Hepatocyte (in vitro differentiated cells): ENCODE results near the gene KNTC1. TPM values are rescaled to one million over a fixed set of nuclear protein-coding genes. Genes with fewer than 3 reads are reported as not detected.

ENCODE experiments used
- DNase-seq: peaks from one replicate; pipeline ENCODE4 v3.0.0-alpha.2; 2016; ENCODE audit warnings: low spot score
- H2AFZ ChIP-seq: fragments of 200-600 bp; sonication (generic); 2 replicates; pipeline ENCODE4 v1.6.0; 2016; ENCODE audit warnings: antibody characterized with exemption, mild to moderate bottlenecking
- H3K27ac ChIP-seq: fragments of 200-600 bp; sonication (generic); 2 replicates; pipeline ENCODE4 v1.5.1; 2016; ENCODE audit warnings: mild to moderate bottlenecking
- H3K27me3 ChIP-seq: fragments of 200-600 bp; sonication (generic); 2 replicates; pipeline ENCODE4 v1.6.1; 2016
- H3K36me3 ChIP-seq: fragments of 200-600 bp; sonication (generic); replicated peaks from 2 replicates; pipeline ENCODE4 v1.5.1; 2016; ENCODE audit warnings: low read depth; ENCODE audit not compliant: insufficient read depth
- H3K4me1 ChIP-seq: fragments of 200-600 bp; sonication (generic); 2 replicates; pipeline ENCODE4 v1.5.1; 2016; ENCODE audit warnings: mild to moderate bottlenecking, moderate library complexity; ENCODE audit not compliant: insufficient read depth
- H3K4me2 ChIP-seq: fragments of 200-600 bp; sonication (generic); 2 replicates; pipeline ENCODE4 v1.6.0; 2016
- H3K4me3 ChIP-seq: fragments of 200-600 bp; sonication (generic); 2 replicates; pipeline ENCODE4 v1.5.1; 2016; ENCODE audit warnings: mild to moderate bottlenecking
- H3K79me2 ChIP-seq: fragments of 200-600 bp; sonication (generic); 2 replicates; pipeline ENCODE4 v1.6.0; 2017; ENCODE audit warnings: mild to moderate bottlenecking
- H3K9me2 ChIP-seq: fragments of 200-600 bp; sonication (generic); replicated peaks from 2 replicates; pipeline ENCODE4 v1.6.0; 2017; ENCODE audit warnings: mild to moderate bottlenecking; ENCODE audit not compliant: insufficient read depth
- H3K9me3 ChIP-seq: fragments of 200-600 bp; sonication (generic); 2 replicates; pipeline ENCODE4 v1.5.1; 2016; ENCODE audit warnings: low read depth, mild to moderate bottlenecking
- H4K20me1 ChIP-seq: fragments of 200-600 bp; sonication (generic); 2 replicates; pipeline ENCODE4 v1.6.0; 2016; ENCODE audit warnings: mild to moderate bottlenecking; ENCODE audit not compliant: insufficient read depth, poor library complexity, severe bottlenecking
- CTCF ChIP-seq: fragments of 200-600 bp; sonication (generic); IDR thresholded peaks from 2 replicates; pipeline ENCODE4 v1.5.1; 2016; ENCODE audit warnings: antibody characterized with exemption, mild to moderate bottlenecking; ENCODE audit not compliant: poor library complexity
- EZH2 ChIP-seq: fragments of 200-600 bp; sonication (generic); IDR thresholded peaks from 2 replicates; pipeline ENCODE4 v1.6.1; 2016; ENCODE audit warnings: antibody characterized with exemption, mild to moderate bottlenecking, borderline replicate concordance
- EZH2phosphoT487 ChIP-seq: fragments of 200-600 bp; sonication (generic); IDR thresholded peaks from one replicate; pipeline ENCODE4 v1.6.1; 2018; ENCODE audit warnings: antibody characterized with exemption, mild to moderate bottlenecking, low read depth, moderate library complexity; ENCODE audit not compliant: unreplicated experiment, severe bottlenecking
- whole genome bisulfite sequencing: methylation state at CpG from one replicate; pipeline ENCODE4 v1.1.6; 2016; ENCODE audit warnings: low lambda C conversion rate; ENCODE audit errors: missing lambda C conversion rate; 5-methylcytosine and 5-hydroxymethylcytosine counted together
- polyA plus RNA-seq: library from polyadenylated mRNA; unstranded; fragments of >200 nt; fragmentation: Nextera tagmentation; extraction: Ambion mirVana; gene quantifications from 2 replicates; pipeline ENCODE4 v1.2.1, GENCODE V29; 2016
- total RNA-seq: library from RNA; depleted of rRNA; stranded (reverse); fragments of >200 nt; gene quantifications from 2 replicates; pipeline ENCODE4 v1.2.3, GENCODE V29; 2014

The KNTC1 gene
- total and polyA plus RNA-seq, 2 experiments from 2014 or later = 5.8 to 18.1 TPM

- Histone ChIP-seq H3K79me2 (no peaks in the 10 kb centered on the region), H3K9me3 (no peaks in the 10 kb centered on the region), H3K9me2 (no peaks in the 10 kb centered on the region), H3K4me1 (no peaks in the 10 kb centered on the region), H3K4me3 (no peak overlapping the region), H3K4me2 (no peak overlapping the region), H2AFZ (no peak overlapping the region), H3K36me3 (no peaks in the 10 kb centered on the region), H3K27ac (no peak overlapping the region), H3K27me3 (no peaks in the 10 kb centered on the region), H4K20me1 (no peaks in the 10 kb centered on the region)
- no peak for DNase-seq
- 100% methylated on average over 1 of the region's 1 CpG for WGBS
- no peak for TF ChIP-seq EZH2phosphoT487
- no peak for TF ChIP-seq EZH2
- TF ChIP-seq CTCF = no peak
Observed at GRCh38 chr12:122593910-122594309, 66.9 kb downstream of the KNTC1 start.

GRCh38 chr12:122596838-122597237 is 69.8 kb downstream of the KNTC1 start:
- Histone ChIP-seq H3K27ac (no peak overlapping the region), H3K4me3 (no peak overlapping the region)

GRCh38 chr12:122602456-122602855 is 75.4 kb downstream of the KNTC1 start:
- TF ChIP-seq EZH2phosphoT487 (no peak), EZH2 (no peak), CTCF (no peak)
- Histone ChIP-seq H3K36me3 (no peaks in the 10 kb centered on the region), H4K20me1 (no peaks in the 10 kb centered on the region), H2AFZ (no peak overlapping the region), H3K4me3 (no peak overlapping the region), H3K4me1 (no peaks in the 10 kb centered on the region), H3K9me3 (no peaks in the 10 kb centered on the region), H3K4me2 (no peak overlapping the region), H3K79me2 (no peaks in the 10 kb centered on the region), H3K9me2 (no peaks in the 10 kb centered on the region), H3K27ac (no peak overlapping the region), H3K27me3 (no peaks in the 10 kb centered on the region)
- 90% methylated on average over 2 of the region's 2 CpGs for WGBS
- no peak for DNase-seq

More at GRCh38 chr12:122596838-122597237, 69.8 kb downstream of the KNTC1 start:
- no peak for TF ChIP-seq EZH2phosphoT487
- TF ChIP-seq EZH2 = no peak
- TF ChIP-seq CTCF = no peak
- Histone ChIP-seq H3K9me3 (no peaks in the 10 kb centered on the region), H3K79me2 (no peaks in the 10 kb centered on the region), H3K36me3 (no peaks in the 10 kb centered on the region), H3K4me2 (no peak overlapping the region), H3K27me3 (no peaks in the 10 kb centered on the region), H4K20me1 (no peaks in the 10 kb centered on the region), H3K4me1 (no peaks in the 10 kb centered on the region), H2AFZ (no peak overlapping the region), H3K9me2 (no peaks in the 10 kb centered on the region)
- DNase-seq = no peak

- 98% methylated on average over 4 of the region's 4 CpGs for WGBS
- TF ChIP-seq EZH2phosphoT487 = no peak
- no peak for TF ChIP-seq CTCF
Observed at GRCh38 chr12:122604993-122605392, 77.9 kb downstream of the KNTC1 start.

More at GRCh38 chr12:122604993-122605392, 77.9 kb downstream of the KNTC1 start:
- Histone ChIP-seq H3K36me3 (no peaks in the 10 kb centered on the region), H3K27me3 (no peaks in the 10 kb centered on the region), H3K4me2 (no peak overlapping the region), H3K79me2 (no peaks in the 10 kb centered on the region), H3K4me3 (no peak overlapping the region), H3K27ac (no peak overlapping the region), H3K9me2 (no peaks in the 10 kb centered on the region), H3K4me1 (no peaks in the 10 kb centered on the region), H4K20me1 (no peaks in the 10 kb centered on the region), H3K9me3 (no peaks in the 10 kb centered on the region), H2AFZ (no peak overlapping the region)
- DNase-seq = no peak
